8988T (cell line): ENCODE data around the gene MTRFR.

Experiments used
- DNase-seq: peaks from one replicate; pipeline ENCODE4 v3.0.0; 2011

The MTRFR gene

GRCh38 chr12:123271001-123271668 lies 37.9 kb downstream of the MTRFR start:
- DNase-seq: peak; percentile 87

- no peak for DNase-seq
These were observed 39.9 kb downstream of the MTRFR start for GRCh38 chr12:123273166-123273565.

GRCh38 chr12:123278101-123278627 lies 44.9 kb downstream of the MTRFR start:
- DNase-seq: no peak

GRCh38 chr12:123280971-123281370 lies 47.7 kb downstream of the MTRFR start:
- no peak for DNase-seq

GRCh38 chr12:123282111-123282510 lies 48.9 kb downstream of the MTRFR start:
- no peak for DNase-seq

GRCh38 chr12:123283461-123283860 lies 50.2 kb downstream of the MTRFR start:
- no peak for DNase-seq

- no peak for DNase-seq
These were observed 51.4 kb downstream of the MTRFR start for GRCh38 chr12:123284669-123285068.

- no peak for DNase-seq
These were observed 53.6 kb downstream of the MTRFR start for GRCh38 chr12:123286652-123287373.

GRCh38 chr12:123288751-123289346 lies 55.6 kb downstream of the MTRFR start:
- no peak for DNase-seq

GRCh38 chr12:123289911-123290310 lies 56.7 kb downstream of the MTRFR start:
- no peak for DNase-seq

GRCh38 chr12:123293178-123293760 lies 60.0 kb downstream of the MTRFR start:
- no peak for DNase-seq

GRCh38 chr12:123305136-123305535 lies 71.9 kb downstream of the MTRFR start:
- no peak for DNase-seq

- no peak for DNase-seq
These were observed 73.0 kb downstream of the MTRFR start for GRCh38 chr12:123306200-123306599.
